ENCODE measurements around the gene SPAG6. TPM values are rescaled to one million over a fixed set of nuclear protein-coding genes. Genes with fewer than 3 reads are reported as not detected.

Gene SPAG6
- total and polyA plus RNA-seq, 9 of the 15 experiments (the other 6 are each of a cell fraction or from before 2014, with no cell fraction given) = 3.5 to 23.1 (median 11.8) TPM

DNA sequence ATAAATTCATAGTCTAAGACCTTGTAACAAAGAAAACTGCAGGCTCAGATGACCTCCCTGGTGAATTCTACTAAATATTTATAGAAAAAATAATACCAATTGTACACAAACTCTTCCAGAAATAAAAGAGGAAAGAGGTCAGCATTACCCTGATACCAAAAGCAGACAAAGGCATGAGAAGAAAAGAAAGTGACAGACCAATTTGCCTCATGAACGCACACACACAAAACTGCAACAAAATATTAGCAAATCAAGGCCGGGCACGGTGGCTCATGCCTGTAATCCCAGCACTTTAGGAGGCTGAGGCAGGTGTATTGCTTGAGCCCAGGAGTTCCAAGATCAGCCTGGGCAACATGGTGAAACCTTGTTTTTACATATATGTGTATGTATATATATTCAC is 41.8 kb upstream of the SPAG6 start:
- intact Hi-C loops (cut with micrococcal nuclease) = no loop called here
- H3K4me2 ChIP-seq (ENCODE audit: insufficient read depth, low read length) = no peak overlapping the region
- ATAC-seq (no peak), DNase-seq (ENCODE audit: extremely low read depth in 1 of 4, low spot score in 3 of 4) (no peak), FAIRE-seq (no peak)
- H3K4me1 ChIP-seq (replicated peaks in 1 of 2; ENCODE audit: control insufficient read depth in 2 of 2, insufficient read depth in 2 of 2, low read length in 2 of 2) = no peaks in the 10 kb centered on the region; a peak in 2 of 5 replicates
- ChIA-PET CTCF (ENCODE audit: low intra/inter-chr PET ratio) (no interaction called here), POLR2A (no interaction called here)
- WGBS (ENCODE audit: insufficient coverage, low coverage, missing lambda C conversion rate) = 82% methylated on average over 3 of the region's 3 CpGs
- no peak overlapping the region for H3K9ac ChIP-seq (ENCODE audit: insufficient read depth in 1 of 2, low read depth in 2 of 2, low read length in 2 of 2)
- H3K36me3 ChIP-seq (ENCODE audit: control insufficient read depth, insufficient read depth, low read length) = no peaks in the 10 kb centered on the region
- no peaks in the 10 kb centered on the region for H3K9me1 ChIP-seq (ENCODE audit: control insufficient read depth, insufficient read depth, low read length)
- H3K9me3 ChIP-seq (replicated peaks; ENCODE audit: control insufficient read depth, insufficient read depth, low read depth, low read length) = no peaks in the 10 kb centered on the region
- H3K27ac ChIP-seq (ENCODE audit: extremely low read depth, low read depth, low read length) = no peak overlapping the region
- no peaks in the 10 kb centered on the region for H3K27me3 ChIP-seq (ENCODE audit: control insufficient read depth in 2 of 2, insufficient read depth in 2 of 2, low read length in 2 of 2)
- no peak for TF ChIP-seq MEF2D (tag; conservative IDR thresholded peaks at IDR 0.05; ENCODE audit: low read depth)
- TF ChIP-seq ZNF239 (CRISPR knock-in tag; IDR thresholded peaks at IDR 0.05) = no peak
- TF ChIP-seq XRCC4 (IDR thresholded peaks at IDR 0.05; ENCODE audit: extremely low read depth, insufficient read depth, insufficient read length) = no peak
- TF ChIP-seq, protein P1, sequence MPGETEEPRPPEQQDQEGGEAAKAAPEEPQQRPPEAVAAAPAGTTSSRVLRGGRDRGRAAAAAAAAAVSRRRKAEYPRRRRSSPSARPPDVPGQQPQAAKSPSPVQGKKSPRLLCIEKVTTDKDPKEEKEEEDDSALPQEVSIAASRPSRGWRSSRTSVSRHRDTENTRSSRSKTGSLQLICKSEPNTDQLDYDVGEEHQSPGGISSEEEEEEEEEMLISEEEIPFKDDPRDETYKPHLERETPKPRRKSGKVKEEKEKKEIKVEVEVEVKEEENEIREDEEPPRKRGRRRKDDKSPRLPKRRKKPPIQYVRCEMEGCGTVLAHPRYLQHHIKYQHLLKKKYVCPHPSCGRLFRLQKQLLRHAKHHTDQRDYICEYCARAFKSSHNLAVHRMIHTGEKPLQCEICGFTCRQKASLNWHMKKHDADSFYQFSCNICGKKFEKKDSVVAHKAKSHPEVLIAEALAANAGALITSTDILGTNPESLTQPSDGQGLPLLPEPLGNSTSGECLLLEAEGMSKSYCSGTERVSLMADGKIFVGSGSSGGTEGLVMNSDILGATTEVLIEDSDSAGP (CRISPR knock-in tag; IDR thresholded peaks at IDR 0.05) = no peak
- TF ChIP-seq, protein P2, sequence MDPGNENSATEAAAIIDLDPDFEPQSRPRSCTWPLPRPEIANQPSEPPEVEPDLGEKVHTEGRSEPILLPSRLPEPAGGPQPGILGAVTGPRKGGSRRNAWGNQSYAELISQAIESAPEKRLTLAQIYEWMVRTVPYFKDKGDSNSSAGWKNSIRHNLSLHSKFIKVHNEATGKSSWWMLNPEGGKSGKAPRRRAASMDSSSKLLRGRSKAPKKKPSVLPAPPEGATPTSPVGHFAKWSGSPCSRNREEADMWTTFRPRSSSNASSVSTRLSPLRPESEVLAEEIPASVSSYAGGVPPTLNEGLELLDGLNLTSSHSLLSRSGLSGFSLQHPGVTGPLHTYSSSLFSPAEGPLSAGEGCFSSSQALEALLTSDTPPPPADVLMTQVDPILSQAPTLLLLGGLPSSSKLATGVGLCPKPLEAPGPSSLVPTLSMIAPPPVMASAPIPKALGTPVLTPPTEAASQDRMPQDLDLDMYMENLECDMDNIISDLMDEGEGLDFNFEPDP (CRISPR knock-in tag; IDR thresholded peaks at IDR 0.05) = no peak
- no peak overlapping the region for H2AFZ ChIP-seq (ENCODE audit: low read depth, low read length)
- no peak overlapping the region for H3K4me3 ChIP-seq
- BruUV-seq (replicated peaks) = no TSS peak
- H4K20me1 ChIP-seq (replicated peaks; ENCODE audit: control insufficient read depth, insufficient read depth, low read length) = no peaks in the 10 kb centered on the region
- in situ Hi-C loops (cut with MboI) = no loop called here
- no peaks in the 10 kb centered on the region for H3K79me2 ChIP-seq (ENCODE audit: control insufficient read depth, insufficient read depth, low read length)
